ENCODE data around the gene XXYLT1. TPM values are rescaled to one million over a fixed set of nuclear protein-coding genes. Genes with fewer than 3 reads are reported as not detected.

Gene XXYLT1
- total RNA-seq, 1 donor from 2014 or later, result 16.4 TPM

- Histone ChIP-seq H3K9me3 (ENCODE audit: low read depth) (no peaks in the 10 kb centered on the region), H3K4me2 (no peak overlapping the region), H3K79me2 (ENCODE audit: low read depth) (no peaks in the 10 kb centered on the region), H3K27me3 (no peaks in the 10 kb centered on the region), H2AFZ (replicated peaks) (no peak overlapping the region), H3F3A (ENCODE audit: low read depth) (no peaks in the 10 kb centered on the region), H3K27ac (no peak overlapping the region), H3K4me1 (no peaks in the 10 kb centered on the region), H3K9ac (no peak overlapping the region), H4K20me1 (ENCODE audit: low read depth) (peaks cover 3% of the 10 kb centered on the region), H3K4me3 (no peak overlapping the region), H3K36me3 (no peaks in the 10 kb centered on the region)
- Mint-ChIP-seq H3K9me3 (no peaks in the 10 kb centered on the region), H3K4me1 (peaks cover 36% of the 10 kb centered on the region), H3K27ac (no peak overlapping the region), H3K27me3 (ENCODE audit: insufficient read depth, low read depth) (peaks cover 4% of the 10 kb centered on the region), H3K36me3 (peaks cover 5% of the 10 kb centered on the region), H3K4me3 (no peak overlapping the region)
- no peak for DNase-seq (ENCODE audit: low spot score)
- TF ChIP-seq, protein P1, sequence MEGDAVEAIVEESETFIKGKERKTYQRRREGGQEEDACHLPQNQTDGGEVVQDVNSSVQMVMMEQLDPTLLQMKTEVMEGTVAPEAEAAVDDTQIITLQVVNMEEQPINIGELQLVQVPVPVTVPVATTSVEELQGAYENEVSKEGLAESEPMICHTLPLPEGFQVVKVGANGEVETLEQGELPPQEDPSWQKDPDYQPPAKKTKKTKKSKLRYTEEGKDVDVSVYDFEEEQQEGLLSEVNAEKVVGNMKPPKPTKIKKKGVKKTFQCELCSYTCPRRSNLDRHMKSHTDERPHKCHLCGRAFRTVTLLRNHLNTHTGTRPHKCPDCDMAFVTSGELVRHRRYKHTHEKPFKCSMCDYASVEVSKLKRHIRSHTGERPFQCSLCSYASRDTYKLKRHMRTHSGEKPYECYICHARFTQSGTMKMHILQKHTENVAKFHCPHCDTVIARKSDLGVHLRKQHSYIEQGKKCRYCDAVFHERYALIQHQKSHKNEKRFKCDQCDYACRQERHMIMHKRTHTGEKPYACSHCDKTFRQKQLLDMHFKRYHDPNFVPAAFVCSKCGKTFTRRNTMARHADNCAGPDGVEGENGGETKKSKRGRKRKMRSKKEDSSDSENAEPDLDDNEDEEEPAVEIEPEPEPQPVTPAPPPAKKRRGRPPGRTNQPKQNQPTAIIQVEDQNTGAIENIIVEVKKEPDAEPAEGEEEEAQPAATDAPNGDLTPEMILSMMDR (IDR thresholded peaks at IDR 0.05), result no peak
- TF ChIP-seq EZH2 (IDR thresholded peaks at IDR 0.05) (no peak), EZH2phosphoT487 (IDR thresholded peaks at IDR 0.05) (no peak)
Measured at GRCh38 chr3:195128255-195129071, 142.5 kb downstream of the XXYLT1 start.

GRCh38 chr3:195126056-195126605 is 144.8 kb downstream of the XXYLT1 start:
- H3K27ac Mint-ChIP-seq, result no peak overlapping the region
- no peak for DNase-seq (ENCODE audit: low spot score)
- no peaks in the 10 kb centered on the region for H3K9me3 Mint-ChIP-seq
- Histone ChIP-seq H3K9me3 (ENCODE audit: low read depth) (no peaks in the 10 kb centered on the region), H2AFZ (replicated peaks) (no peak overlapping the region), H3K36me3 (no peaks in the 10 kb centered on the region), H3K27me3 (no peaks in the 10 kb centered on the region), H3K4me2 (no peak overlapping the region), H3K4me1 (no peaks in the 10 kb centered on the region), H3K27ac (no peak overlapping the region), H3K9ac (no peak overlapping the region), H3K79me2 (ENCODE audit: low read depth) (peaks cover 3% of the 10 kb centered on the region), H3F3A (ENCODE audit: low read depth) (no peaks in the 10 kb centered on the region), H4K20me1 (ENCODE audit: low read depth) (peaks cover 21% of the 10 kb centered on the region), H3K4me3 (no peak overlapping the region)
- no peak for TF ChIP-seq EZH2 (IDR thresholded peaks at IDR 0.05)
- TF ChIP-seq, protein P1 (IDR thresholded peaks at IDR 0.05), result no peak
- no peak for TF ChIP-seq EZH2phosphoT487 (IDR thresholded peaks at IDR 0.05)
- H3K36me3 Mint-ChIP-seq, result peaks cover 5% of the 10 kb centered on the region
- H3K27me3 Mint-ChIP-seq (ENCODE audit: insufficient read depth, low read depth), result peaks cover 4% of the 10 kb centered on the region
- no peak overlapping the region for H3K4me3 Mint-ChIP-seq
- peaks cover 27% of the 10 kb centered on the region for H3K4me1 Mint-ChIP-seq

DNA sequence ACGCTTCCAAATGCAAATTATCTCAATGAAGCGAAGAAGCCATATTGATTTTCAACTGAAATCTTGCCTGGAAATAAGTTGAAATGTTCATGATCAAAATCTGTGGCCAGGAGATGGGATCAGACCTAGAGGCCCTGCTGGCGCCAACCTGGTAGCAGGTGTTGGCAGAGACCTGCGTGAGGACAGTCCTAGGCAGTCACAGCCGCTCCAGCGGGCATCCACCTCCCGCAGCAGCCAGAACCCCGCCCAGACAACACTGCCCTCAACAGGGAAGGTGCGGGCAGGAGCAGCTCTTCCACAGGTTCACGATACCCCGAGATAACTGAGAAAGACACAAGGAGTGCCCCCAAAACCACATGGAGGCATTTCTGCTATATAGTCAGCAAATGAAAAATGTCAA is 145.3 kb downstream of the XXYLT1 start:
- Histone ChIP-seq H3F3A (ENCODE audit: low read depth) (no peaks in the 10 kb centered on the region), H3K4me1 (no peaks in the 10 kb centered on the region), H3K27me3 (no peaks in the 10 kb centered on the region), H2AFZ (replicated peaks) (no peak overlapping the region), H3K79me2 (ENCODE audit: low read depth) (peaks cover 3% of the 10 kb centered on the region), H3K9me3 (ENCODE audit: low read depth) (no peaks in the 10 kb centered on the region), H3K9ac (no peak overlapping the region), H3K4me2 (no peak overlapping the region), H3K36me3 (no peaks in the 10 kb centered on the region), H3K27ac (no peak overlapping the region), H4K20me1 (ENCODE audit: low read depth) (peaks cover 25% of the 10 kb centered on the region), H3K4me3 (no peak overlapping the region)
- Mint-ChIP-seq H3K36me3 (peaks cover 5% of the 10 kb centered on the region), H3K4me1 (peaks cover 27% of the 10 kb centered on the region), H3K9me3 (no peaks in the 10 kb centered on the region), H3K27ac (peak overlapping the region; percentile 62), H3K4me3 (no peak overlapping the region), H3K27me3 (ENCODE audit: insufficient read depth, low read depth) (peaks cover 4% of the 10 kb centered on the region)
- no peak for DNase-seq (ENCODE audit: low spot score)
- TF ChIP-seq EZH2 (IDR thresholded peaks at IDR 0.05), result no peak
- TF ChIP-seq, protein P1 (IDR thresholded peaks at IDR 0.05), result no peak
- TF ChIP-seq EZH2phosphoT487 (IDR thresholded peaks at IDR 0.05), result no peak
